ENCODE results near the gene MAN1A2.
A peak's percentile ranks its signal among the peaks of the same experiment; 100 is the strongest.
"Not testable (repeated sequence)": the region's sequence is repeated elsewhere in the genome, so short reads cannot be mapped to it uniquely, and the experiment has no call there.

Gene MAN1A2

GRCh38 chr1:117367046-117368025 lies at the start of gene MAN1A2:
Gene MAN1A2 (plus strand): TSS chr1:117367449. CDS start chr1:117368184, 735 bp downstream.
- DNase-seq (ENCODE audit: low read depth in 2 of 2): peak; percentile 67 to 70

DNA sequence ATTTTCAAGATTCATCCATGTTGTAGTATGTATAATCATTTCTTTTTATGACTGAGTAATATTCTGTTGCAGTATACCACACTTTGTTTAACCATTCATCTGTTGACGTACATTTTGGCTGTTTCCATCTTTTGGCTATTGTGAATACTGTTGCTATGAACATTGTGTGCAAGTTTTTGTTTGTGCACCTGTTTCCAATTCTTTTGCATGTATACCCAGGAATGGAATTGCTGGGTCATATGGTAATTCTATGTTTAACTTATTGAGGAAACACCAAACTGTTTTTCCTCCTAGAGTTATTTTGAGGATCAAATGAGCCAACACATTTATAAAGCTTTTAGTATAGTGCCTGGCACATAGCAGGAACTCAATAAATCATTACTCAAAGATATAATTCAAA lies 49.2 kb upstream of the MAN1A2 start:
- no peak for DNase-seq (ENCODE audit: low read depth in 2 of 2)

- no peak for DNase-seq (ENCODE audit: low read depth in 2 of 2)
Observed at GRCh38 chr1:117318426-117318825, 48.8 kb upstream of the MAN1A2 start.

DNA sequence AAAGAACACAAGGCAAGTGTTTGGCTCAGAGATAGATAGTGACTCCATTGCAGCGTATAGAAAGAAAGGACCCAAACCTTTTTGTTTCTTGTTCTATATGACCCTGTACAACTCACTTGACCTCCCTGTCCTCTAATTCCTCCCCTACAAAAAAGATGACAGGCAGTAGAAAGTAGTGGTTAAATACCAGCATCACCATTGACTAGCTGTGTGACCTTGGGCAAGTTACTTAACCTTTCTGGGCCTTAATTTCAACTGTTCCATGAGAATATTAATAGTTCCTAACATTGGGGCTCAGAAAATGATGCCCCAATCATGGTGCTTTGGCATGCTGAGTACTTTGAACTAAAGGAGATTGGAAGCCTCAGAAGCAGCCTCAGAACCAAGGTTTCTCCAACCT lies 46.7 kb upstream of the MAN1A2 start:
- DNase-seq (ENCODE audit: low read depth in 2 of 2): no peak

GRCh38 chr1:117321680-117322609 lies 45.3 kb upstream of the MAN1A2 start:
- DNase-seq (ENCODE audit: low read depth in 2 of 2): no peak

GRCh38 chr1:117324357-117324756 lies 42.9 kb upstream of the MAN1A2 start:
- DNase-seq (ENCODE audit: low read depth in 2 of 2): no peak

DNA sequence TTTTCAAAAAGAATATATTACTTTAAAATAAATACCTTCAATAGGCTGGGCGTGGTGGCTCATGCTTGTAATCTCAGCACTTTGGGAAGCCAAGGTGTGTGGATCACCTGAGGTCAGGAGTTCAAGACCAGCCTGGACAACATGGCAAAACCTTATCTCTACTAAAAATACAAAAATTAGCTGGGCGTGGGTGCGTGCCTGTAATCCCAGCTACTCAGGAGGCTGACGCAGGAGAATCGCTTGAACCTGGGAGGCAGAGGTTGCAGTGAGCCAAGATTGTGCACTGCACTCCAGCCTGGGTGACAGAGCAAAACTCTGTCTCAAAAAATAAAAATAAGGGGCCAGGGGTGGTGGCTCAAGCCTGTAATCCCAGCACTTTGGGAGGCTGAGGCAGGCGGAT lies 41.2 kb upstream of the MAN1A2 start:
- not testable (repeated sequence) for DNase-seq (ENCODE audit: low read depth in 2 of 2)

- DNase-seq (ENCODE audit: low read depth in 2 of 2): no peak
Observed at GRCh38 chr1:117327011-117327410, 40.2 kb upstream of the MAN1A2 start.

DNA sequence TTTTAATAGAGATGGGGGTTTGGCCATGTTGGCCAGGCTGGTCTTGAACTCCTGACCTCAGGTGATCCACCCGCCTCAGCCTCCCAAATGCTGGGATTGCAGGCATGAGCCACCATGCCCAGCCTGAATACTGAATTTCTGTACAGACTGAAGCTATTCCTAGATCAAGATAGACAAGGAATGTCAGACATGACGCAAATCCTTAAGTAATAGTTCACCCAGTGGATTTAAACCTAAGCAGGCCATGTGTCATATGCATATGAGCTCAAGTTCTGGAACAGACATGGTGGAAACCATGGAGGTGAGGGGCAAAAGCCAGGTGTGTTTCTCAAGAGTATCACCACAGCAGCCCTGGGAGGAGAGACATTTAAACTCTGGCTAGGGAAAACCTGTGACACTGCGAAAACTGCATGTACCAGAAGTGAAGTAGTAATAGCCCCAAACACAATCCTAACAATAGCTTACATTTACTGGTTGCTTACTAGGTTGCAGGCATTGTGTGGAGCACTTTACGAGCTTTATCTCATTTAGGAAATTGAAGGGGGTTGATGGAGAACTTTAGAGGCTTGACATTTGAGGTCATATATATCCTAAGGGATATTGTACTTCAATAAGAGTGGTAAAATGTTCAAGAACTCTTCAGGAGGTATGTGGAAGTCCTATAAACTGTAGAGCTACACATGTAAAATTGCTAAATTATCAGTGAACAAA lies 31.7 kb upstream of the MAN1A2 start:
- DNase-seq (ENCODE audit: low read depth in 2 of 2): no peak

DNA sequence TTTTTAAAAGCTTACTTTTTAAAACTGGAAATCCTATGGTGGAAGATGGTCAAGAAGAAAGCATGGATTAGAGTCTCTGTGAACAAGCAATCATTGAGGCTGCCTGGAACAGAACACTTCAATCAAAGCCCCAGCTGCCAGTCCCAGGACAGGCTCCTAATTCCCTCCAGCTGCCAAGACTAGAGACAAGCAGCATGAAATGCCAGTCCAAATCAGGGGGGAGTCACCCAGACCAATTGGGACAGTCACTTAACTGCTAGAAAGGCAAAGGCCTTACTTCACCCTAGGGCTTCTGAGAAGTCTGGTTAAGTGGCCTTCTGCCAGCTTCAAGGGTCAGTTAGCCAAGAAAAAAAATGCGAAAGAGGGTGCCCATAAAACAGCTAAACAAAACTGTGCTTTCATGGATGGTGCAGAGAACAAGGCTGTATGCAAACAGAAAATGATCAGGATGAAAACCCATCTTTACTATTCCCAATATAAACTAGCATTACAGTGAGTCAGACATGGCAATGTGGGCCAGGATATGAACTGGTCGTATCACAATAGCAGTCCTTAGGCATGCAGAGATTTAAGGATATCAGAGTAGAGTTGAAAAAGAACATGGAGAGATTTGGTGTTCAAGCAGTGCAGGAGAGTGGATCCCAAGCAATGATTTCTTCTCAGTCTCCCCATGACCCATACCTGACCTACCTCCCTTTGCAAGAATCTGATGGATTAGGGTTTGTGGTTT lies 31.0 kb upstream of the MAN1A2 start:
- DNase-seq (ENCODE audit: low read depth in 2 of 2): no peak

- DNase-seq (ENCODE audit: low read depth in 2 of 2): no peak
Observed at GRCh38 chr1:117339866-117340700, 27.2 kb upstream of the MAN1A2 start.

GRCh38 chr1:117341123-117341522 lies 26.1 kb upstream of the MAN1A2 start:
- DNase-seq (ENCODE audit: low read depth in 2 of 2): no peak

DNA sequence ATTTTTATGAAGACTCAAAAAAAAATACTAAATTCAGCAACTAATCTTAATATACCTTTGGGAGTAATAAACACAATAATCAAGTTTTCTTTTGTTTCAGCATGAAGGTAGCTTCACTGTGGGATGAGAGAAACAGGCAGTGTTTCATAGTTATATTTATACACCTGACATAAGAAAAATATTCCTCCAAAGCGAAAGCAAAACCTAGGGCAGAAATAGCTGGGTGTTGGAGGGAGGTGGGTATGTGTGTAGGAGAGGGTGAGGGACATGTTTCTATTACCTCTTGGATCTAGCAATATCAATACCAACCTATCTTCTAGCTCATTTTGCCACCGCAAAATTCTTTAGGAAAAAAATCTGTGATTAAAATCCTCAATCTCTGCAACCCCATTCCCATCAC lies 24.9 kb upstream of the MAN1A2 start:
- DNase-seq (ENCODE audit: low read depth in 2 of 2): no peak

GRCh38 chr1:117346206-117346928 lies 20.9 kb upstream of the MAN1A2 start:
- no peak for DNase-seq (ENCODE audit: low read depth in 2 of 2)

GRCh38 chr1:117347907-117348306 lies 19.3 kb upstream of the MAN1A2 start:
- DNase-seq (ENCODE audit: low read depth in 2 of 2): no peak

GRCh38 chr1:117352695-117353094 lies 14.6 kb upstream of the MAN1A2 start:
- not testable (repeated sequence) for DNase-seq (ENCODE audit: low read depth in 2 of 2)

GRCh38 chr1:117357833-117358603 lies 9.2 kb upstream of the MAN1A2 start:
- not testable (repeated sequence) for DNase-seq (ENCODE audit: low read depth in 2 of 2)

DNA sequence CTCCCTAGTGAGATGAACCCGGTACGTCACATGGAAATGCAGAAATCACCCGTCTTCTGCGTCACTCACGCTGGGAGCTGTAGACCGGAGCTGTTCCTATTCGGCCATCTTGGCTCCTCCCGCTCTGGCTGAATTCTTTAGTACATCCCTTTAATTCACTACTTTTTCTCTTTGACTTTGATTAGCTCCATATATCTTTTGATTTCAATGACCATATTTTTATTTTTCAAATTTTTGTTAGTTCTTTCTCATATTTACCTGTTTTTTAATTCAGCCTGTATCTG lies 8.7 kb upstream of the MAN1A2 start:
- DNase-seq (ENCODE audit: low read depth in 2 of 2): not testable (repeated sequence)

Measured in stimulated activated CD8-positive, alpha-beta memory T cell treated with anti-CD3 and anti-CD28 coated beads, Interleukin-2, amount 100 ng/mL, for 48 hours (primary cell).